A673 (cell line): ENCODE results near the gene CLEC12A.

Experiments
- CTCF ChIP-seq: fragments of 300-800, 200-600 bp; sonication (generic); conservative IDR thresholded peaks from 2 replicates; pipeline ENCODE4 v1.5.1; 2017; ENCODE audit warnings: low read depth, mild to moderate bottlenecking, antibody characterized with exemption, low read length, moderate library complexity, mixed read lengths
- EZH2 ChIP-seq: fragments of 200-600 bp; sonication (generic); IDR thresholded peaks from 2 replicates; pipeline ENCODE4 v1.6.1; 2017; ENCODE audit warnings: borderline replicate concordance, low read depth, mild to moderate bottlenecking, mixed read lengths, antibody characterized with exemption, low read length; ENCODE audit not compliant: poor library complexity, severe bottlenecking

- TF ChIP-seq CTCF, result no peak
- TF ChIP-seq EZH2, result no peak
Measured at GRCh38 chr12:9961106-9961505, 10.1 kb upstream of the CLEC12A start.
